Activated CD8-positive, alpha-beta T cell treated with anti-CD3 and anti-CD28 coated beads, Interleukin-2, amount 10 ng/mL, durations not matched to agents 7 days and 5 days (primary cell): ENCODE measurements around the gene SLA2. TPM values are rescaled to one million over a fixed set of nuclear protein-coding genes. Genes with fewer than 3 reads are reported as not detected.

Source experiments
- ATAC-seq: fragments of 150-1000 bp; cut with Tn5 transposase; one replicate; pipeline ENCODE4 v1.10.0; 2021; ENCODE audit warnings: moderate library complexity
- CTCF ChIA-PET: fragments of 350-600 bp; sonication (Branson Sonifier 250); formaldehyde crosslinking; loops from one replicate; lab custom pipeline; 2021; ENCODE audit warnings: antibody characterized with exemption; lab: Charles Lee
- POLR2A ChIA-PET: fragments of 350-600 bp; sonication (Branson Sonifier 250); formaldehyde crosslinking; loops from one replicate; lab custom pipeline; 2021; ENCODE audit warnings: antibody characterized with exemption; lab: Charles Lee
- DNase-seq: peaks from one replicate; pipeline ENCODE4 v3.0.0-alpha.2; 2020
- H3K27ac Mint-ChIP-seq: one replicate; pipeline ENCODE4 v1.8.0; 2021; ENCODE audit warnings: mild to moderate bottlenecking, mixed read lengths
- H3K27me3 Mint-ChIP-seq: one replicate; pipeline ENCODE4 v1.8.0; 2021; ENCODE audit warnings: low read depth, mixed read lengths
- H3K36me3 Mint-ChIP-seq: one replicate; pipeline ENCODE4 v1.8.0; 2021; ENCODE audit warnings: low read depth, mixed read lengths
- H3K4me1 Mint-ChIP-seq: one replicate; pipeline ENCODE4 v1.8.0; 2021; ENCODE audit warnings: low read depth, mixed read lengths
- H3K4me3 Mint-ChIP-seq: one replicate; pipeline ENCODE4 v1.8.0; 2021; ENCODE audit warnings: mild to moderate bottlenecking, mixed read lengths
- H3K9me3 Mint-ChIP-seq: one replicate; pipeline ENCODE4 v1.8.0; 2022; ENCODE audit warnings: mixed read lengths; ENCODE audit not compliant: insufficient read depth
- total RNA-seq, 2 experiments: library from RNA; stranded (reverse); gene quantifications; one replicate each; pipeline ENCODE4 v1.2.3, GENCODE V29; 2021

The SLA2 gene
- total RNA-seq, 2 experiments from 2014 or later: 131 to 137 TPM

GRCh38 chr20:36670665-36671357 lies 24.8 kb upstream of the SLA2 start:
- no peaks in the 10 kb centered on the region for H3K4me1 Mint-ChIP-seq
- H3K9me3 Mint-ChIP-seq: no peaks in the 10 kb centered on the region
- ChIA-PET CTCF (interaction anchor here (0.9 to 1.3 kb wide), 4 partner anchors 12 to 138 kb away, joined by 3 to 5 read pairs (median 3); partner anchors contain the start of gene SLA2), POLR2A (interaction anchor here (0.7 kb wide), 1 partner anchor 1179 kb away, joined by 3 read pairs; no protein-coding TSS in a partner anchor)
- H3K27me3 Mint-ChIP-seq: no peaks in the 10 kb centered on the region
- H3K4me3 Mint-ChIP-seq: no peak overlapping the region
- no peak for ATAC-seq
- H3K27ac Mint-ChIP-seq: no peak overlapping the region
- H3K36me3 Mint-ChIP-seq: peaks cover 12% of the 10 kb centered on the region
- no peak for DNase-seq

- peaks cover 6% of the 10 kb centered on the region for H3K4me1 Mint-ChIP-seq
- H3K36me3 Mint-ChIP-seq: peaks cover 25% of the 10 kb centered on the region
- ChIA-PET POLR2A (interaction anchor here (0.6 kb wide), 1 partner anchor 133 kb away, joined by 3 read pairs; no protein-coding TSS in a partner anchor), CTCF (interaction anchor here (0.9 to 4.2 kb wide), 15 partner anchors 13 to 253 kb away, joined by 3 to 30 read pairs (median 4); partner anchors contain the start of gene DSN1)
- H3K4me3 Mint-ChIP-seq: no peak overlapping the region
- no peaks in the 10 kb centered on the region for H3K9me3 Mint-ChIP-seq
- H3K27me3 Mint-ChIP-seq: no peaks in the 10 kb centered on the region
- H3K27ac Mint-ChIP-seq: no peak overlapping the region
- ATAC-seq (peak; percentile 61), DNase-seq (no peak)
Measured at GRCh38 chr20:36666181-36666740, 20.3 kb upstream of the SLA2 start.

GRCh38 chr20:36663031-36663430 lies 17.0 kb upstream of the SLA2 start:
- peaks cover 23% of the 10 kb centered on the region for H3K4me1 Mint-ChIP-seq
- CTCF ChIA-PET: no interaction called here

GRCh38 chr20:36658300-36658699 lies 12.3 kb upstream of the SLA2 start:
- no peaks in the 10 kb centered on the region for H3K27me3 Mint-ChIP-seq
- peaks cover 34% of the 10 kb centered on the region for H3K36me3 Mint-ChIP-seq
- peak overlapping the region; percentile 97 for H3K27ac Mint-ChIP-seq
- H3K4me1 Mint-ChIP-seq: peaks cover 44% of the 10 kb centered on the region
- peak overlapping the region; percentile 66 for H3K4me3 Mint-ChIP-seq
- ATAC-seq (peak; percentile 85), DNase-seq (peak; percentile 63)
- ChIA-PET CTCF (interaction anchor here (1.0 to 3.4 kb wide), 5 partner anchors 12 to 150 kb away, joined by 3 to 13 read pairs (median 3); partner anchors contain the start of gene SLA2), POLR2A (interaction anchor here (5.6 kb wide), 1 partner anchor 14 kb away, joined by 42 read pairs; the partner anchor contains the start of gene SLA2)
- H3K9me3 Mint-ChIP-seq: no peaks in the 10 kb centered on the region

More at GRCh38 chr20:36663031-36663430, 17.0 kb upstream of the SLA2 start:
- Mint-ChIP-seq H3K27ac (no peak overlapping the region), H3K4me3 (no peak overlapping the region), H3K36me3 (peaks cover 36% of the 10 kb centered on the region), H3K9me3 (no peaks in the 10 kb centered on the region), H3K27me3 (no peaks in the 10 kb centered on the region)
- no peak for DNase-seq
- POLR2A ChIA-PET: no interaction called here
- no peak for ATAC-seq

- H3K27ac Mint-ChIP-seq: no peak overlapping the region
- ChIA-PET CTCF (interaction anchor here (0.7 to 1.6 kb wide), 6 partner anchors 9 to 180 kb away, joined by 4 to 5 read pairs (median 4); partner anchors contain the start of gene SLA2), POLR2A (interaction anchor here (0.9 to 5.6 kb wide), 3 partner anchors 9 to 77 kb away, joined by 3 to 42 read pairs (median 4); partner anchors contain the start of gene SLA2)
- ATAC-seq (no peak), DNase-seq (no peak)
- H3K9me3 Mint-ChIP-seq: no peaks in the 10 kb centered on the region
- no peaks in the 10 kb centered on the region for H3K27me3 Mint-ChIP-seq
- H3K4me3 Mint-ChIP-seq: no peak overlapping the region
- peaks cover 41% of the 10 kb centered on the region for H3K36me3 Mint-ChIP-seq
- H3K4me1 Mint-ChIP-seq: peaks cover 43% of the 10 kb centered on the region
Measured at GRCh38 chr20:36656733-36657132, 10.7 kb upstream of the SLA2 start.

GRCh38 chr20:36655004-36655403 lies 9.0 kb upstream of the SLA2 start:
- peak overlapping the region; percentile 36 for H3K27ac Mint-ChIP-seq
- CTCF ChIA-PET: interaction anchor here (1.2 to 1.4 kb wide), 3 partner anchors 9 to 163 kb away, joined by 3 to 5 read pairs (median 3); partner anchors contain the start of gene SLA2
- no peak for ATAC-seq

GRCh38 chr20:36654506-36654905 lies 8.5 kb upstream of the SLA2 start:
- POLR2A ChIA-PET: interaction anchor here (1.6 to 5.6 kb wide), 2 partner anchors 10 to 49 kb away, joined by 3 to 42 read pairs; partner anchors contain the start of genes RAB5IF and SLA2
- Mint-ChIP-seq H3K36me3 (peaks cover 34% of the 10 kb centered on the region), H3K4me3 (no peak overlapping the region), H3K27ac (peak overlapping the region; percentile 19), H3K27me3 (no peaks in the 10 kb centered on the region), H3K4me1 (peaks cover 33% of the 10 kb centered on the region), H3K9me3 (no peaks in the 10 kb centered on the region)
- no peak for DNase-seq
- no peak for ATAC-seq
- CTCF ChIA-PET: interaction anchor here (1.4 kb wide), 1 partner anchor 9 kb away, joined by 5 read pairs; the partner anchor contains the start of gene SLA2

More at GRCh38 chr20:36655004-36655403, 9.0 kb upstream of the SLA2 start:
- POLR2A ChIA-PET: interaction anchor here (1.6 to 5.6 kb wide), 2 partner anchors 11 to 49 kb away, joined by 3 to 42 read pairs; partner anchors contain the start of genes RAB5IF and SLA2
- Mint-ChIP-seq H3K4me3 (no peak overlapping the region), H3K36me3 (peaks cover 34% of the 10 kb centered on the region), H3K4me1 (peaks cover 33% of the 10 kb centered on the region), H3K27me3 (no peaks in the 10 kb centered on the region), H3K9me3 (no peaks in the 10 kb centered on the region)
- DNase-seq: no peak

GRCh38 chr20:36653456-36653855 lies 7.5 kb upstream of the SLA2 start:
- CTCF ChIA-PET: no interaction called here
- H3K4me1 Mint-ChIP-seq: peaks cover 26% of the 10 kb centered on the region
- peaks cover 28% of the 10 kb centered on the region for H3K36me3 Mint-ChIP-seq

GRCh38 chr20:36647196-36648121 lies 1.5 kb upstream of the SLA2 start:
- ATAC-seq (no peak), DNase-seq (no peak)
- ChIA-PET POLR2A (interaction anchor here (0.7 to 1.5 kb wide), 3 partner anchors 9 to 185 kb away, joined by 4 to 5 read pairs (median 4); no protein-coding TSS in a partner anchor), CTCF (interaction anchor here (1.4 to 4.8 kb wide), 5 partner anchors 9 to 34 kb away, joined by 3 to 43 read pairs (median 5); no protein-coding TSS in a partner anchor)
- Mint-ChIP-seq H3K4me3 (peak overlapping the region; percentile 34), H3K27ac (peak overlapping the region; percentile 64), H3K4me1 (peaks cover 35% of the 10 kb centered on the region), H3K9me3 (no peaks in the 10 kb centered on the region), H3K36me3 (peaks cover 44% of the 10 kb centered on the region), H3K27me3 (no peaks in the 10 kb centered on the region)

More at GRCh38 chr20:36653456-36653855, 7.5 kb upstream of the SLA2 start:
- Mint-ChIP-seq H3K4me3 (no peak overlapping the region), H3K27ac (no peak overlapping the region), H3K27me3 (no peaks in the 10 kb centered on the region), H3K9me3 (no peaks in the 10 kb centered on the region)
- ATAC-seq (no peak), DNase-seq (no peak)
- POLR2A ChIA-PET: no interaction called here

- ChIA-PET CTCF (interaction anchor here (0.7 to 4.8 kb wide), 7 partner anchors 10 to 108 kb away, joined by 3 to 43 read pairs (median 6); no protein-coding TSS in a partner anchor), POLR2A (interaction anchor here (0.6 to 4.3 kb wide), 7 partner anchors 10 to 41 kb away, joined by 3 to 42 read pairs (median 10); partner anchors contain the start of gene RAB5IF)
- DNase-seq: no peak
- ATAC-seq: no peak
- peak overlapping the region; percentile 93 for H3K27ac Mint-ChIP-seq
- H3K36me3 Mint-ChIP-seq: peaks cover 48% of the 10 kb centered on the region
- peaks cover 42% of the 10 kb centered on the region for H3K4me1 Mint-ChIP-seq
- no peaks in the 10 kb centered on the region for H3K9me3 Mint-ChIP-seq
- peak overlapping the region; percentile 99 for H3K4me3 Mint-ChIP-seq
- H3K27me3 Mint-ChIP-seq: no peaks in the 10 kb centered on the region
Measured at GRCh38 chr20:36646678-36647077, 682 bp upstream of the SLA2 start.
